Activated T-helper 9 cell treated with anti-CD3 and anti-CD28 coated beads, Interleukin-2, amount 50 U/mL, for 16 hours (primary cell): ENCODE data around the gene ZBTB37.
"Not testable (repeated sequence)": the region's sequence is repeated elsewhere in the genome, so short reads cannot be mapped to it uniquely, and the experiment has no call there.

ENCODE experiments used
- DNase-seq: peaks from one replicate; pipeline ENCODE4 v3.0.0-alpha.2; 2020; ENCODE audit warnings: low read depth

ZBTB37 gene

DNA sequence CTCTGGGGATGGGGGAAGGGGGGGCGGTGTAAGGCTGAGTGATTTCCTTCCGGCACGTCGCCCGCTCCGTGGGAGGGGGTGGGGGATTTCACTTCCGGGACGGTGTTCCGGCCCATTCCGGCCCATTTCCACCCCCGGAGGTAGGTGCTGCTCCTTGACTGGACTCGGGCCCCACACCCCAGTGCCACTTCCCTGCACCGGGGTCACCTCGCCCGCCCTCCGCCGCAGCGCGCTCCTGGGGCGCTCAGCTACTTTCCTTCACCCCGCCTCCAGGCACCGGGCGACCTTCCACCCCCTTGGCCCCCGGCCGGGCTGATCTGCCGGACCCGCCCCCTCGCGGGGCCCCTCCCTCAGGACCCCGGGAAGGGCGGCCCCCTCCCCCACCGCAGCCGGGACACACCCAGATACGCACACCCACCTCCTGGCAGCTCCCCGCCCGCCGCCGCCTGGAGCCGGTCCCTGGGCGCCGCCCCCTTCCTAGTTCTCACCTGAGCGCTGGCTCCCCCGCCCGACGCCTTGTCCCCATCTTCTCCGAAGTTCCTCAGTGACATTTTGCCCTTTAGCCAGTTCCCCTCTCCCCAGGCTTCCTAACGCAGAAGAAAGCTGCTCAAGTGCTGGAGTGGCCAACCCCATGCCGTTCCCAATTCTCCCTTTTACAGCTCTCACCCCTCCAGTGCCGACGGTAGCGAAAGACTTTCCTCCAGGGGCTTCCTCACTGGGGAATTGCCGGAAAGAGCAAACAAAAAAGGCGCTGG is at the start of gene ZBTB37:
Gene ZBTB37 (plus strand): TSS at position 115 of the 755 bp plus-strand sequence. CDS start 1,846 bp downstream, outside the sequence.
- DNase-seq = peak; percentile 90

- no peak for DNase-seq
Measured at GRCh38 chr1:173818459-173818858, 49.7 kb upstream of the ZBTB37 start.

DNA sequence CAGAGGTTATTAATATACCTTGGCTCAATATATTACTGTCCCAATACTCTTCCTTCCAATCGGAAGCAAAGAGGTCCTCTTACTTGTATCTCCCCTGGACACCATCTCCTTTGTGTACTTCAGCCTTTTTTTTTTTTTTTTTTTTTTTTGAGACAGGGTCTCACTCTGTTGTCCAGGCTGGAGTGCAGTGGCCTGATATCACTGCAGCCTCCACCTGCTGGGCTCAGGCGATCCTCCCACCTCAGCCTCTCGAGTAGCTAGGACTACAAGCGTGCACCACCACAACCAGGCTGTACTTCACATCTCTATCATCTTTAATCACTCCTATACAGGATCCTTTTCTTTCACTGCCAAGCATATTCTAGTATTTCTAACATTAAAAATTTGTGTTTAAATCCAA is 46.5 kb upstream of the ZBTB37 start:
- DNase-seq = no peak

GRCh38 chr1:173823781-173824314 is 44.3 kb upstream of the ZBTB37 start:
- DNase-seq = no peak

GRCh38 chr1:173824315-173825081 is 43.7 kb upstream of the ZBTB37 start, which contains the start of the genes CENPL and DARS2:
Gene CENPL, minus strand, starts transcription at chr1:173824883. Its CDS starts 13,584 bp downstream, at chr1:173811299.
Gene DARS2, plus strand, starts transcription at chr1:173824673. Its CDS starts 557 bp downstream, at chr1:173825230.
- DNase-seq = peak; percentile 81

- DNase-seq = no peak
Measured at GRCh38 chr1:173827611-173828010, 40.6 kb upstream of the ZBTB37 start.

- no peak for DNase-seq
Measured at GRCh38 chr1:173832748-173833147, 35.4 kb upstream of the ZBTB37 start.

- no peak for DNase-seq
Measured at GRCh38 chr1:173852105-173852504, 16.1 kb upstream of the ZBTB37 start.

DNA sequence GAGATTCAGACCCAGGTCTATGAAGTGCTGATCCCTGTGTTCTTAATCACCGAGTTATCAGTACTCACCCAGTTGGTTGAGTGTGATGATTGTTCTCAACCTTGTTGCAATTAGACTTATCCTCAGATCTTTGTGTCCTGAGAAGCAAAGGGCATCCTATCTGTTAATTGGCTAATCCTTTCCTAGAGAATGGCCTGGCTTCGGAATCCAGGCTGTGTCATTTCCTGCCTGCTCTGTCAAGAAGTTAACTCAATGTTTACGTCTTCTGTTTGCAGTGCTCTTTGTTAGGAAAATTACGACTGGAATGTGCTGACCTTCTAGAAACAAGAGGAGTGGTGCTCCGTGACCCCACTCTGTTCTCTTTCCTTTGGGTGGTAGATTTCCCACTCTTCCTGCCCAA is 15.1 kb upstream of the ZBTB37 start:
- DNase-seq = no peak

DNA sequence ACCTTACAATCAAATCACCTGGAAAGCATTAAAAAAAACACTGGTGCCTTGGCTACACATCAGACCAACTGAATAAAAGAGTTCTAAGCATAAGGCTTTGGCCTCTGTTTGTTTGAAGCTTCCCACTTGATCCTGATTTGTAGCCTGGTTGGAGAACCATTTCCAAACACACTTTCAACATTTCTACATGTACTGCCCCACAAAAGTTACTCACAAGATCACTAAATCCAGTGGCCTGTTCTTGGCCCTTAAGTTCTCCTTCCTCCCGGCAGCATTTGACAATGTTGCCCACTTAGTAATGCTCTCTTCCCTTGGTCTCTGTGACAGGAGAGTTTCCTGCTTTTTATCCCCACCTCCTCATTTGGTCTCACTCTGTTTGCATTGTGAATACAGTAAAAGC is 12.2 kb upstream of the ZBTB37 start:
- DNase-seq = no peak

DNA sequence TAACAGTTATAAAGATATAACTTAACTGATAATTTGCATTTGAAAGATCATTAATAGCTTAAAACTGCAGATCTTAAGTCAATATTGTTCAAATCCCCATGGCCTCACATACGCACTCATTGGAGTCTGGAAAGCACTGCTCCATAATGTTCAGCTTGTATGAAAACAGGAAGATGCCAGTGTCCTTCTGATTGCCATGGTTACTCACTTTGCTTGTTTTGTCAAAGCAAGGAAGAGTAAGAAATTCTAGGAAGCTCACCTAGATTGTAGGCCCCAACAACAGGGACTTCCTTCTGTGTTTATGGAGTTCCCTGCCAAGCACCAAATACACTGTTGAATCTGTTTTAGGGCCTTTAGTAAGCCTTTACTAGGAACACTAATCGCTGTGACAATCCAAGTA is 11.3 kb upstream of the ZBTB37 start:
- DNase-seq = no peak

DNA sequence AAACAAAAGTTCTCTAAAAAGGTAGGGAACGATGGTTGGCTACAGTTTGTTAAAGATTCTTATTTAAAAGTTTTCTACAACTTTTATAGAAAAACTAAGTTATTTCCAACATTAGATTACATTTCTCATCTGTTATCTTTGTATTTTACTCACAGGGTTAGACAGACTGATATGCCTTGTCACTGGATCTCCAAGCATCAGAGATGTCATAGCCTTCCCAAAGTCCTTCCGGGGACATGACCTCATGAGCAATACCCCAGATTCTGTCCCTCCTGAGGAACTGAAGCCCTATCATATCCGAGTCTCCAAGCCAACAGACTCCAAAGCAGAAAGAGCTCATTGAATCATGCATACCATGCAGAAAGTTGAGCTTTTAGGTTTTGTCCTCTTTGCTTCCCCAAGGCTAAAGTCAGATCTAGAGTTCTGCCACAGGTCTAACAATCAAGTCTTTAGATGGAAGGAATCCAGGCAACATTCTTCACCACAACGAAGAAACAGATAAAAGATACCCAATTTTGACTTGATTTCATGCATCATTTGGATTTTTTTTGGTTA is 10.7 kb upstream of the ZBTB37 start:
- DNase-seq = no peak

DNA sequence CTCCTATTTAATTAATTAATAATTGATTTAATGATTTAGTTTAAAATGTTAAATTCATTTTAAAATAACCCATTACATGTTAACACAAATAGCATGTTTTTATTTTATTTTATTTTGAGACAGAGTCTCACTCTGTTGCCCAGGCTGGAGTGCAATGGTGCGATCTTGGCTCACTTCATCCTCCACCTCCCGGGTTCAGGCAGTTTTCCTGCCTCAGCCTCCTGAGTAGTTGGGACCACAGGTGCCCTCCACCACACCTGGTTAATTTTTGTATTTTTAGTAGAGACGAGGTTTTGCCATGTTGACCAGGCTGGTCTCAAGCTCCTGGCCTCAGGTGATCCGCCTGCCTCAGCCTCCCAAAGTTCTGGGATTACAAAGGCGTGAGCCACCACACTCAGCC is 8.6 kb upstream of the ZBTB37 start:
- DNase-seq = not testable (repeated sequence)

GRCh38 chr1:173860065-173860464 is 8.1 kb upstream of the ZBTB37 start:
- no peak for DNase-seq

GRCh38 chr1:173861731-173862145 is 6.4 kb upstream of the ZBTB37 start:
- no peak for DNase-seq

DNA sequence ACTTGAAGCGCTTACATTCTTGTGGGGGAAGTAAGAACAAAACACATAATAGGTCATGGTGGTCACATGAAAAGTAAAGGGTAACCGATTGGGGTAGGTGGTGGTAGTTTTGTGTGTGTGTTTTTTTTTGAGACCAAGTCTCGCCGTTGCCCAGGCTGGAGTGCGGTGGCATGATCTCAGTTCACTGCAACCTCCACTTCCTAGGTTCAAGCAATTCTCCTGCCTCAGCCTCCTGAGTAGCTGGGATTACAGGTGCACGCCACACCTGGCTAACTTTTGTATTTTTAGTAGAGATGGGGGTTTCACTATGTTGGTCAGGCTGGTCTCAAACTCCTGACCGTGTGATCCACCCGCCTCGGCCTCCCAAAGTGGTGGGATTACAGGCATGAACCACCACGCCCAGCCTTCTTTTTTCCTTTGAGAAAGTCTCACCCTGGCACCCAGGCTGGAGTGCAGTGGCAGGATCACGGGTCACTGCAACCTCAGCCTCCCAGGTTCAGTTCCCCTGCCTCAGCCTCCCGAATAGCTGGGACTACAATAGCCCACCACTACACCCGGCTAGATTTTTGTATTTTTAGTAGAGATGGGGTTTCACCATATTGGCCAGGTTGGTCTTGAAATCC is 5.9 kb upstream of the ZBTB37 start:
- DNase-seq = not testable (repeated sequence)

- DNase-seq = no peak
Measured at GRCh38 chr1:173862769-173863223, 5.4 kb upstream of the ZBTB37 start.

GRCh38 chr1:173863224-173864161 is 4.7 kb upstream of the ZBTB37 start:
- DNase-seq = no peak

DNA sequence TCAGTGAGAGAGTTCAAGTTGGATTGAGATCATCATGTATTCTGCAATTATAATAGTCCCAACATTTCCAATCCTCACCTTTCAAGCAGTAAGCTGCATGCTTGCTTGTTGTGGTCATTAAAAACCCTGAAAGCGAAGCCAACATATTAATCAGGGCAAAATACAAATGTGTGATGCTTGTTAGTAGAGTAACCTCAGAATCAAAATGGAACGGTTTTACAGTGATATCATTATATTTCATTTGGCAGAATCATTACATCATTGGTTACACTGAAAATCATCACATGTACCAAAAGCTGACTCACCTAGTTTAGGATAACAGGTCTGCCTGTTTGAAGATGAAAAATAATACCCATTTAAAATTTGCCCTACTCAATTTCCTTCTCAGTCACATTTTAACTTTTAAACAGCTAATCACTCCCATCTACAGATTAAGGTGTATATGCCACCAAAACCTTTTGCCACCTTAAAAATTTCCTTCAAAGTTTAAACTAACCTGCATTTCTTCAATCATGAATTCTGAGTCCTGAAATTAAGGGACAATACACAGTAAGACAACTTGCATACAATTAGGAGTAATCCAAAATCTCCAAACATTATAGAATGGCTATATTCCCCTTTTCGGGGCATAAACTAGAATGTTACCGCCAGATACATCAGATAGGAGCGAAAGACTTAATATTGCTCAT is 3.9 kb upstream of the ZBTB37 start:
- no peak for DNase-seq

DNA sequence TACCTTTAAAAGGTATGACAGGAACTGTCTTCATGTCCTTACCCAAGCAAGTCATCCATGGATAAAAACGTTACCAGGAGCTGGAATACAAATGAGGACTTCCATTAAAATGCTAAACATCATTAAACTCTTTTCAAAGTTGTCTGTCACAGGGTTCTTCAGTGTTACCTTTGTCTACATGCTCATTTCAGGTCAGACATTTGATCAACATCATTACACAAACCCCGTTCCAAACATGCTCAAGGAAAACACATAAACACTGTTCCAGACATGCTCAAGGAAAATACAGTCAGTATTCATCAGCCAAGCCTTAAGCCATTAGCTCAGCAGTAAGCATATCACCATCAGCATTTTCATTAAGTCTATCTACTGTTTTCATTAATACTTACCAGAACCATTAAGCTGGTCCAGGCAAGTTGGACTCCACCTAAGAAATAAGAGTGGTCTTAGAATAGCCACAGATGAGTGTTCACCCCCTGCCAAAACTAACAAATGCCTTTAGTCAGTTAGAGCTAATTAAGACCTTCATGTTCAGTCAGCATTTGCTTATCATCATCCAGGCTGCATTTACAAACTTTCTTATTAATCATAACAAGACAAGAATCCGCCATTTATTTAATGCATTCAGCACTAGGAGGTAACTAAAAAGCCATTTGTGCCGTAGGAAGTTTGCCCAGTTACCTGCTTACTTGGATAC is 2.6 kb upstream of the ZBTB37 start:
- DNase-seq = no peak
